ENCODE measurements around the gene PIK3R5. TPM values are rescaled to one million over a fixed set of nuclear protein-coding genes. Genes with fewer than 3 reads are reported as not detected.

PIK3R5 gene
- total and polyA plus RNA-seq, 2 donors (not counting 3 experiments of a cell fraction or from before 2014, with no cell fraction given): not detected

DNA sequence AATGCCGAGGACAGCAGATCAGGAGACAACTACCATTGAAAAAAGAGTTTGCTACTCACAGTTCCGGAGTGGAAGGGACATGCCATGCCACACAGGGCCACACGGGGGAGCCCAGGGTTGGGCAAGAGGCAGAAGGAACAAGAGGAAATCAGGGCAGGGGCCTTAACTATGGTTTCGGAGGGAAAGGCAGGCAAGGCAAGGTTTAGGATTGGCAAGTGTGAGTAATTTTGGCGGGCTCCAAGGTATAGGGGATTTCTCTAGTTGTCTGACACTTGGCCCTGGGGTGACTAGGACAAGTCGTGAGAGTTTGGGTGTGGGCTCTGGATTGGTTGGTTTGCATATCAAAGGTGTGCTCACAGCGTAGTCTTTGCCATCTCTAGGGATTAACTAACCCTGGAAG lies 28.8 kb upstream of the PIK3R5 start:
- no TSS peak for BruUV-seq (replicated peaks)
- peak; percentile 65 for FAIRE-seq
- dilution Hi-C loops (cut with MboI; ENCODE audit: extremely low pct_ligation_motif_present, low sequenced_read_pairs): no loop called here

More for the DNA sequence above, 28.8 kb upstream of the PIK3R5 start:
- H3K9me3 ChIP-seq (replicated peaks; ENCODE audit: control insufficient read depth, insufficient read depth, low read length): no peaks in the 10 kb centered on the region
- no peak overlapping the region for H2AFZ ChIP-seq (ENCODE audit: low read depth, low read length)
- H3K4me3 ChIP-seq (replicated peaks in 1 of 3; ENCODE audit: insufficient read depth in 1 of 3, low read depth in 1 of 3, low read length in 3 of 3): no peak overlapping the region
- no peaks in the 10 kb centered on the region for H4K20me1 ChIP-seq (replicated peaks; ENCODE audit: control insufficient read depth, extremely low read depth, insufficient read depth, low read length)
- H3K4me1 ChIP-seq (ENCODE audit: control insufficient read depth, extremely low read depth, insufficient read depth, low read length): no peaks in the 10 kb centered on the region
- no peak overlapping the region for H3K27ac ChIP-seq (ENCODE audit: insufficient read depth, low read depth, low read length)
- H3K79me2 ChIP-seq (ENCODE audit: control insufficient read depth, insufficient read depth, low read length): no peaks in the 10 kb centered on the region
- no peak overlapping the region for H3K4me2 ChIP-seq (ENCODE audit: insufficient read depth, low read length)
- DNase-seq (ENCODE audit: low read depth, low spot score): peak; percentile 47
- ChIA-PET CTCF (interaction anchor here (1.0 to 5.4 kb wide), 6 partner anchors 9 to 774 kb away, joined by 3 to 106 read pairs (median 33); no protein-coding TSS in a partner anchor), POLR2A (no interaction called here)
- intact Hi-C loops (cut with micrococcal nuclease): loop anchor here (1.0 to 10.0 kb wide), 3 partner anchors 298 to 560 kb away; no protein-coding TSS in a partner anchor
- TF ChIP-seq EZH2 (IDR thresholded peaks at IDR 0.05; ENCODE audit: borderline replicate concordance, low read depth, low read length, severe bottlenecking): no peak
- TF ChIP-seq CTCF (IDR thresholded peaks at IDR 0.05; ENCODE audit: extremely low read depth in 1 of 2, insufficient read depth in 1 of 2, low read depth in 1 of 2, low read length in 2 of 2): peak; percentile 68 to 84
- no peak for TF ChIP-seq FOS (IDR thresholded peaks at IDR 0.05; ENCODE audit: borderline replicate concordance, insufficient read depth, low read length)
- no peak for TF ChIP-seq POLR2AphosphoS5 (IDR thresholded peaks at IDR 0.05; ENCODE audit: insufficient read depth, low read depth, low read length)
- no peak for TF ChIP-seq GATA2 (IDR thresholded peaks at IDR 0.05; ENCODE audit: insufficient read depth, insufficient read length, low read depth, low read length)
- no peaks in the 10 kb centered on the region for H3K27me3 ChIP-seq (ENCODE audit: control insufficient read depth in 2 of 2, insufficient read depth in 2 of 2, low read length in 2 of 2)
- H3K36me3 ChIP-seq (ENCODE audit: control insufficient read depth in 2 of 2, extremely low read depth in 1 of 2, insufficient read depth in 2 of 2, low read length in 2 of 2): no peaks in the 10 kb centered on the region
- H3K9me1 ChIP-seq (replicated peaks; ENCODE audit: control insufficient read depth, extremely low read depth, insufficient read depth, low read length): no peaks in the 10 kb centered on the region
- no peak overlapping the region for H3K9ac ChIP-seq (replicated peaks; ENCODE audit: extremely low read depth, insufficient read depth, low read length)

Data from endothelial cell of umbilical vein (primary cell).